Peyer's patch (tissue), 4 donors: Measurements from ENCODE around the gene KLHL30. TPM values are rescaled to one million over a fixed set of nuclear protein-coding genes. Genes with fewer than 3 reads are reported as not detected.

Experiments used
- DNase-seq, 3 donors: peaks; one replicate each; pipeline ENCODE4 v3.0.0-alpha.2; 2017 to 2019
- H3K27ac ChIP-seq, 4 donors: fragments of 200-600 bp; sonication (generic); one replicate each; pipeline ENCODE4 v1.5.1; 2016 to 2019
- H3K27me3 ChIP-seq, 2 donors: fragments of 200-600 bp; sonication (generic); one replicate each; pipeline ENCODE4 v1.5.1; 2019
- H3K36me3 ChIP-seq, 3 donors: fragments of 200-600 bp; sonication (generic); one replicate each; pipeline ENCODE4 v1.5.1; 2016 to 2019
- H3K4me1 ChIP-seq, 4 donors: fragments of 200-600 bp; sonication (generic); one replicate each; pipeline ENCODE4 v1.5.1; 2016 to 2019
- H3K4me3 ChIP-seq, 4 donors: fragments of 200-600 bp; sonication (generic); 1 replicate in 3 of 4; 2 replicates in 1 of 4; pipeline ENCODE4 v1.5.1; 2016 to 2019; ENCODE audit warnings: mild to moderate bottlenecking in 1 of 4
- H3K9me3 ChIP-seq, 4 donors: fragments of 200-600 bp; sonication (generic); one replicate each; pipeline ENCODE4 v1.5.1; 2016 to 2019; ENCODE audit warnings: mild to moderate bottlenecking in 1 of 4
- POLR2A ChIP-seq, 2 donors: fragments of 450-650 bp; IDR thresholded peaks; one replicate each; pipeline ENCODE4 v1.5.1; 2017; ENCODE audit warnings: antibody characterized with exemption in 2 of 2, mild to moderate bottlenecking in 2 of 2, moderate library complexity in 2 of 2
- total RNA-seq, 4 donors: library from RNA; depleted of rRNA; stranded (reverse); fragments of >200 nt; gene quantifications; one replicate each; pipeline ENCODE4 v1.1.0, GENCODE V29; 2016
- TF ChIP-seq, protein P1 (sequence below), 6 experiments: fragments of 450-650 bp in 4 of 6; fragments of 200-600 bp in 2 of 6; sonication (generic) in 1 of 6; IDR thresholded peaks; one replicate each; pipeline ENCODE4 v1.5.1; 2017 to 2019; ENCODE audit warnings: antibody characterized with exemption in 6 of 6, mild to moderate bottlenecking in 3 of 6, moderate library complexity in 1 of 6

The KLHL30 gene
- total RNA-seq, 4 donors from 2014 or later, result 0.27 to 0.28 TPM; not detected in 2

DNA sequence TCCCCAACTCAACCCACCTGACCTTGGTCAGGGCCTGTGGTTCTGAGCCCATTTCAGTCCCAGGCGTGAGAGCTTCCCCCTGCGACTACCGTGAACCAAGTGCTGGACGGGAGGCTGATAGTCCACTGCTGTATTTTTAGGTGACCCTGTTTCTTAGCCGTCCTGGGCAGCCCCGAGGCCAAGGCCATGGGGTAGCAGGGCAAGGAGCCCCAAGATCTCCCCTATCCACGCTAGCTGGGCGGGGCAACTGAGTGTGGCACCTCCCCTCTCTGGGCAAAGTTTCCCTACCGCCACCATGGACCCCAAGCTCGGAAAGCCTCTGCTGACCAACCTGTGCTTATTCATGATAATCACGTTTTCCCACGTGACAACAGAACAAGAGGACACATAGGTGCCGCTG lies 583 bp upstream of the KLHL30 start:
- H3K27ac ChIP-seq, result peak overlapping the region in 1 of 4 donors; percentile 57
- no peak for TF ChIP-seq POLR2A (IDR thresholded peaks at IDR 0.05)
- TF ChIP-seq, protein P1, sequence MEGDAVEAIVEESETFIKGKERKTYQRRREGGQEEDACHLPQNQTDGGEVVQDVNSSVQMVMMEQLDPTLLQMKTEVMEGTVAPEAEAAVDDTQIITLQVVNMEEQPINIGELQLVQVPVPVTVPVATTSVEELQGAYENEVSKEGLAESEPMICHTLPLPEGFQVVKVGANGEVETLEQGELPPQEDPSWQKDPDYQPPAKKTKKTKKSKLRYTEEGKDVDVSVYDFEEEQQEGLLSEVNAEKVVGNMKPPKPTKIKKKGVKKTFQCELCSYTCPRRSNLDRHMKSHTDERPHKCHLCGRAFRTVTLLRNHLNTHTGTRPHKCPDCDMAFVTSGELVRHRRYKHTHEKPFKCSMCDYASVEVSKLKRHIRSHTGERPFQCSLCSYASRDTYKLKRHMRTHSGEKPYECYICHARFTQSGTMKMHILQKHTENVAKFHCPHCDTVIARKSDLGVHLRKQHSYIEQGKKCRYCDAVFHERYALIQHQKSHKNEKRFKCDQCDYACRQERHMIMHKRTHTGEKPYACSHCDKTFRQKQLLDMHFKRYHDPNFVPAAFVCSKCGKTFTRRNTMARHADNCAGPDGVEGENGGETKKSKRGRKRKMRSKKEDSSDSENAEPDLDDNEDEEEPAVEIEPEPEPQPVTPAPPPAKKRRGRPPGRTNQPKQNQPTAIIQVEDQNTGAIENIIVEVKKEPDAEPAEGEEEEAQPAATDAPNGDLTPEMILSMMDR (IDR thresholded peaks at IDR 0.05), result no peak
- H3K36me3 ChIP-seq, result no peaks in the 10 kb centered on the region
- no peak for DNase-seq
- peaks cover 8 to 19% (median 12%) of the 10 kb centered on the region in 4 donors for H3K4me1 ChIP-seq
- no peaks in the 10 kb centered on the region for H3K27me3 ChIP-seq
- no peak overlapping the region for H3K4me3 ChIP-seq
- no peaks in the 10 kb centered on the region for H3K9me3 ChIP-seq

DNA sequence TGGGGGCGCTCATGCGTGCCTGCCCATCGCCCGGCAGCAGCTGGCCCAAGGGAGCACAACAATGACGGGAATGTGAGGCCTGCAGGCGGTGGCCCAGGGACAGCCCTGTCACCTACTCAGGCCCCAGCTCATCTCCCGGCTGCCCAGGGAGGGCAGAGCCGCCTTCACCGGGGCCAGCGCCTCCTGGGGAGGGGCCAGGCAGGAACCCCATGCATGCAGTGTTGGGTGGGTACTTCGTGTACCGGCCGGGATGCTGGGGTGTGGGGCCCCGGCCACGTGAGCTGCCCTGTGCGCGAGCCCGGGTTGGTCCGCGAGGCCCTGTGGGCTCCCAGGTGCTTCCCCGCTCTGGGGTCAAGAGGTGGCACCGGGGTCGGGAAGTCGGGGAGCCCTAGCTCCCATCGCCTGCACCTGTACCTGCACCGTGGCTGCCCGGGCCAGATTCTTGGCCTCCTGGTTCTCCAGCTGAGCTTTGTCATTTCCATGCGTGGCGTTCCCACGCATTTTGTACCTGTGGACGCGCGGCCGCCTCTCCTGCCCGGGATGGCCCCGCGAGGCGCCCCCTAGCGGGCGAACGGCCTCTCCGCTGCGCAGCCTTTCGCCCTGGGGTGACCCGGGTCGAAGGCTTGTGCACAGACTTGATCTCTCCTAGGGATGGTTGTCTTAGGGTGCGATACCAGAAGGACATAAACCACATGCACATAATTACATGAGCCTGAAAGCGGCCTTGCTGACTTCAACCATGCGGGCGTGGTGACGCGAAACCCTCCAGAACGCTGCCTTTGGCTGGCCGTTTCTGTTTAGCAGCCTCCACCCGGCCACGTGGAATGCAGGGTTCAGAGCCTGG lies 950 bp downstream of the KLHL30 start:
- Histone ChIP-seq H3K36me3 (no peaks in the 10 kb centered on the region), H3K4me3 (peak overlapping the region in 1 of 4 donors; percentile 24), H3K4me1 (peaks cover 8 to 28% (median 12%) of the 10 kb centered on the region in 4 donors), H3K27ac (peak overlapping the region in 1 of 4 donors; percentile 57), H3K27me3 (no peaks in the 10 kb centered on the region), H3K9me3 (no peaks in the 10 kb centered on the region)
- TF ChIP-seq, protein P1 (IDR thresholded peaks at IDR 0.05), result peak; percentile 5 to 48 (median 44)
- no peak for TF ChIP-seq POLR2A (IDR thresholded peaks at IDR 0.05)
- peak in 1 of 3 donors; percentile 41 for DNase-seq

DNA sequence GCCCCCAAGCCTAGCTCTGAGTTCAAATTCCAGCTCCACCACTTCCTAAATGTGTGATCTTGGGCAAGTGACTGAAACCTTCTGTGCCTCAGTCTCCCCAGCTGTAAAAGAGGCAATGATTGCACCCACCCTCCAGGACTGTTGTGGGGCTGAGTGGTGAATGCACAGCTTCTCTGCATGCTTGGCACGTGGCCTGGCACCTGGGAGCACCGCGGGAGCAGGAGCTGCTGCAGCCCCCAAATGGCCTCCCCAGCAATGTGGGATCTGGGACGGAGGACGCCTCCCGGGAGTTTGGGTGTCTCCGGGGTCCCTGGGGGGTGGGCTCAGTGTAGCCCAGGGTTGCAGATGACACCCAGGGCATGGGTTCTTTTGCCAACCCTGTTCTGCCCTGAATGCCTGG lies 1.6 kb downstream of the KLHL30 start:
- no peak for TF ChIP-seq POLR2A (IDR thresholded peaks at IDR 0.05)
- TF ChIP-seq, protein P1 (IDR thresholded peaks at IDR 0.05), result no peak
- H3K4me1 ChIP-seq, result peaks cover 8 to 28% (median 12%) of the 10 kb centered on the region in 4 donors
- H3K9me3 ChIP-seq, result no peaks in the 10 kb centered on the region
- H3K27ac ChIP-seq, result no peak overlapping the region
- no peak for DNase-seq
- no peak overlapping the region for H3K4me3 ChIP-seq
- H3K27me3 ChIP-seq, result no peaks in the 10 kb centered on the region
- H3K36me3 ChIP-seq, result no peaks in the 10 kb centered on the region

DNA sequence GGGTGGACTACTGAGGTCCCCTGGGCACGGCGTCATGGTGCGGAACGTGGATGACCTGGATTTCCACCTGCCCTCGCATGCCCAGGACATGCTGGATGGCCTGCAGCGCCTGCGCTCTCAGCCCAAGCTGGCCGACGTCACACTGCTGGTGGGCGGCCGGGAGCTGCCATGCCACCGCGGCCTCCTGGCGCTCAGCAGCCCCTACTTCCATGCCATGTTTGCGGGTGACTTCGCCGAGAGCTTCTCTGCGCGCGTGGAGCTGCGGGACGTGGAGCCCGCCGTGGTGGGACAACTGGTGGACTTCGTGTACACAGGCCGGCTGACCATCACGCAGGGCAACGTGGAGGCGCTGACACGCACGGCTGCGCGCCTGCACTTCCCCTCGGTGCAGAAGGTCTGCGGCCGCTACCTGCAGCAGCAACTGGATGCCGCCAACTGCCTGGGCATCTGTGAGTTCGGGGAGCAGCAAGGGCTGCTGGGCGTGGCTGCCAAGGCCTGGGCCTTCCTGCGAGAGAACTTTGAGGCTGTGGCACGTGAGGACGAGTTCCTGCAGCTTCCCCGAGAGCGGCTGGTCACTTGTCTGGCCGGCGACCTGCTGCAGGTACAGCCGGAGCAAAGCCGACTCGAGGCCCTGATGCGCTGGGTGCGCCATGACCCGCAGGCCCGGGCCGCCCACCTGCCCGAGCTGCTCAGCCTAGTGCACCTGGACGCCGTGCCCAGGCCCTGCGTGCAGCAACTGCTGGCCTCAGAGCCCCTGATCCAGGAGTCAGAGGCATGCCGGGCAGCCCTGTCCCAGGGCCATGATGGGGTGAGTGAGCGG lies 2.5 kb downstream of the KLHL30 start:
- Histone ChIP-seq H3K4me3 (no peak overlapping the region), H3K9me3 (no peaks in the 10 kb centered on the region), H3K4me1 (peaks cover 8 to 28% (median 12%) of the 10 kb centered on the region in 4 donors), H3K27me3 (no peaks in the 10 kb centered on the region), H3K27ac (peak overlapping the region in 1 of 4 donors; percentile 62), H3K36me3 (no peaks in the 10 kb centered on the region)
- DNase-seq, result no peak
- no peak for TF ChIP-seq POLR2A (IDR thresholded peaks at IDR 0.05)
- TF ChIP-seq, protein P1 (IDR thresholded peaks at IDR 0.05), result no peak

DNA sequence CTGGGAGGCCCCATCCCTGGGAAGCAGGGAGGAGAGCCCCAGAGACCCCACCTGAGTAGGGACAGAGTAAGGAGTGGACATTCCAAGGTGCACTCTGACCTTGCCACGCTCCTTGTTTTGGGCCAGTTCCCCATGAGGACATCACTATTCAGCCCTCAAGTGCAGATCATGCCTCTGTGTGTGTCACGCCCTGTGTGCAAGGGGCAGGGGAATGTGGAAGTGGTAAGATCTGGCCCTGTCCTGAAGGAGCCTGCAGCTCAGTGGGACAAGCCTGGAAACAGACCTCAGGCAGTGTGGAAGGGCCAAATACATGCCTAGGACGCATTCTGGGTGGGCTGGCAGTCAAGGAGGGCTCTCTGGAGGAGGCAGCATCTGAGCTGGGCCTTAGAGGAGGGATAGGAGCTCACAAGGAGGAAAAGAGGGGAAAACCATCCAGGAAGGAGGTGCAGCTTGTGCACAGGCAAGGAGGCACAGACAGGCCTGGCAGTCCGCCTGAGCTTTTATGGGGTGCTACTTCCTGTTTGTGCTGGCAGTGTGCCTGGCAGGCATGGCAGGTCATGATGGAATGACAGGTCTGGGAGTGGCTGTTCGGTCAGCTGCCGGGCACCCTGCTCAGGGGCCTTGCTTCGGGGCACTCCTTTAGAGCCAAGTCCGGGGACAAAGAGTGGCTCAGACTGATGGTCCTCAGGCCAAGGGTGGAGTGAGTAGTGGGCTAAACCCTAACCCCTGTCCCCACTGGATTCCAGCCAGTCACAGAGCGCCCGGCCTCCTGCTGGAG lies 3.3 kb downstream of the KLHL30 start:
- peak in 2 of 3 donors; percentile 91 to 93 for DNase-seq
- Histone ChIP-seq H3K27ac (peak overlapping the region in 2 of 4 donors; percentile 31 to 62), H3K27me3 (no peaks in the 10 kb centered on the region), H3K36me3 (no peaks in the 10 kb centered on the region), H3K4me1 (peaks cover 8 to 28% (median 12%) of the 10 kb centered on the region in 4 donors), H3K9me3 (no peaks in the 10 kb centered on the region), H3K4me3 (no peak overlapping the region)
- TF ChIP-seq POLR2A (IDR thresholded peaks at IDR 0.05), result no peak
- TF ChIP-seq, protein P1 (IDR thresholded peaks at IDR 0.05), result no peak
